ENCODE results near the gene FBH1.
A peak's percentile ranks its signal among the peaks of the same experiment; 100 is the strongest.

The FBH1 gene

DNA sequence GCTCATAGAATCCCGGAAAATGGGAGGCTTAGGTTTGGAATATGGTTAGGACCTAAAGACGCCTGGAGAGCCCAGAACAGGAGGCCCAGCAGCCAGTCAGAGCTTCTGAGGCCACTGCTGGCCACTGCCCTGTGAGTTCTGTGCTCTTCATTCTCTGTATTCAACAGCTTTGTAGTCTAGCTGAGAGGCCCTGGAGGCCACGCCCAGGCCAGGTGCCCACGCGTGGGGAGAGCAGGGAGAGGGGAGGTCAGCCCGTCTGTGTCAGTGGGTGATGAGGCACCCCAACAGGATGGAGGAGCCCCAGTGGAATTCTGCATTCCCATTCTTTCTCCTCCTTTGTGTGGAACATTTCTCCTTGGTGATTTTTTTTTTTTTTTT is 58.2 kb downstream of the FBH1 start:
- TF ChIP-seq, protein P1, sequence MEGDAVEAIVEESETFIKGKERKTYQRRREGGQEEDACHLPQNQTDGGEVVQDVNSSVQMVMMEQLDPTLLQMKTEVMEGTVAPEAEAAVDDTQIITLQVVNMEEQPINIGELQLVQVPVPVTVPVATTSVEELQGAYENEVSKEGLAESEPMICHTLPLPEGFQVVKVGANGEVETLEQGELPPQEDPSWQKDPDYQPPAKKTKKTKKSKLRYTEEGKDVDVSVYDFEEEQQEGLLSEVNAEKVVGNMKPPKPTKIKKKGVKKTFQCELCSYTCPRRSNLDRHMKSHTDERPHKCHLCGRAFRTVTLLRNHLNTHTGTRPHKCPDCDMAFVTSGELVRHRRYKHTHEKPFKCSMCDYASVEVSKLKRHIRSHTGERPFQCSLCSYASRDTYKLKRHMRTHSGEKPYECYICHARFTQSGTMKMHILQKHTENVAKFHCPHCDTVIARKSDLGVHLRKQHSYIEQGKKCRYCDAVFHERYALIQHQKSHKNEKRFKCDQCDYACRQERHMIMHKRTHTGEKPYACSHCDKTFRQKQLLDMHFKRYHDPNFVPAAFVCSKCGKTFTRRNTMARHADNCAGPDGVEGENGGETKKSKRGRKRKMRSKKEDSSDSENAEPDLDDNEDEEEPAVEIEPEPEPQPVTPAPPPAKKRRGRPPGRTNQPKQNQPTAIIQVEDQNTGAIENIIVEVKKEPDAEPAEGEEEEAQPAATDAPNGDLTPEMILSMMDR (IDR thresholded peaks at IDR 0.05; ENCODE audit: extremely low read depth, missing control alignments): no peak
- no peak for DNase-seq (ENCODE audit: low spot score)

- TF ChIP-seq, protein P1 (IDR thresholded peaks at IDR 0.05; ENCODE audit: extremely low read depth, missing control alignments): peak; percentile 14
- DNase-seq (ENCODE audit: low spot score): peak; percentile 42
These were observed 59.1 kb downstream of the FBH1 start for GRCh38 chr10:5949009-5949759.

DNA sequence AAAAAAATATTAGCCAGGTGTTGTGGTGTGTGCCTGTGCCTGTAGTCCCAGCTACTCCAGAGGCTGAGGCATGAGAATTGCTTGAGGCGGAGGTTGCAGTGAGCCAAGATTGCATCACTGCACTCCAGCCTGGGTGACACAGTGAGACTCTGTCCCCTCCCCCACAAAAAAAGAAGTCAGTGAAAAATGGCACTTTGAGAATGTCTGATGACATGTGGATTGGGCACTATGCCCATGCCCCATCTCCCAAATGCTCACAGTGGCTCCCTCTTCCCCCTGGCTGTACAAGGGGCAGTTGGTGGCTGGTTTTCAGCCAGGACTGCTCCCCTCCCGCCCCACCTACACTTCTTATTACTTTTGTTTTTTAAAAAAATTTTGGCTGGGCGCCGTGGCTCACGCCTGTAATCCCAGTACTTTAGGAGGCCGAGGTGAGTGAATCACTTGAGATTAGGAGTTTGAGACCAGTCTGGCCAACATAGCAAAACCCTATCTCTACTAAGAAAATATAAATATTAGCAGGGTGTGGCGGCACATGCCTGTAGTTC is 61.2 kb downstream of the FBH1 start:
- TF ChIP-seq, protein P1 (IDR thresholded peaks at IDR 0.05; ENCODE audit: extremely low read depth, missing control alignments): no peak
- no peak for DNase-seq (ENCODE audit: low spot score)

DNA sequence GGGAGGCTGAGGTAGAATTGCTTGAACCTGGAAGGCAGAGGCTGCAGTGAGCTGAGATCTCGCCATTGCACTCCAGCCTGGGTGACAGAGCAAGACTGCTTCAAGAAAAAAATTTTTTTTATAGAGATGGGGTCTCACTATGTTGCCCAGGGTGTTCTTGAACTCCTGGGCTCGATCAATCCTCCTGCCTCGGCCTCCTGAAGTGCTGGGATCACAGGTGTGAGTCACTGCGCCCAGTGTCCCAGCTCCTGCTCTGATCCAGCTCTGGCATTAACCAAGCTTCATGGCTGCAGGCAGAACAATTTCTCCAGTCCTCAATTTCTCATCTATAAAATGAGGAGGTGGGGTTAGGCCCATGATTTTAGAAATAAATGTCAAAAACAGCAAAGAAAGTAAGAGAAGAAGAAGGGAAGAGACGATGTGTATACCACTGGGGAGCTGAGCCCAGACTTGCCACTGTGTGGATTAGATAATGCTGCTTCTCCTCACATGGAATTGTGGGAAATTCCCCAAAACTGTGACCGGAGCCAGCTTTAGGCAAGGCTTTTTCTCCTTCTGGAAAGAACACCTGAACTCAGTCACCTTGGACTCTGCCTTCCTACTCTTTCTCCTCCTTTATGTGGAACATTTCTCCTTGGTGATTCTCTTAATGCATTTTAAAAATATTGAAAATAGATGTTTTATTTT is 61.8 kb downstream of the FBH1 start:
- TF ChIP-seq, protein P1 (IDR thresholded peaks at IDR 0.05; ENCODE audit: extremely low read depth, missing control alignments): no peak
- DNase-seq (ENCODE audit: low spot score): no peak

GRCh38 chr10:5952731-5953385 is 62.8 kb downstream of the FBH1 start:
- TF ChIP-seq, protein P1 (IDR thresholded peaks at IDR 0.05; ENCODE audit: extremely low read depth, missing control alignments): no peak
- no peak for DNase-seq (ENCODE audit: low spot score)

DNA sequence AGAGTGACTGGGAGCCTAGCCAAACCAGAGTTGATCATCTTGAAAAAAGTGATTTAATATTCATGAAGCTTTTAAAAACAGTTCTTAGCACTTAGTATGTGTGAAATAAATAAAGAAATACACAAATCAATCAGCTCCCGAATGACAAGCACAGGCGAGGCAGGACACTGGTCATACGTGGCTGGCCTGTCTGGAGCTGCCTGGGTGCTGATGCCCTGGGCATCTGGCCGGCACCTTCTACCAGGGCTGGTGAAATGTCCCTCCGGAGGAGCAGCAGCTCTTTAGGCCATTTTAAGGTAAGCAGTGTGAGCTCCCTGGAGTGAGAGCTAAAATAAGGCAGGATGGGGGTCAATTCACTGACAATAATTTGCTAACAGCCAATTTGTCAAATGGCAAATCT is 63.6 kb downstream of the FBH1 start:
- DNase-seq (ENCODE audit: low spot score): no peak
- TF ChIP-seq, protein P1 (IDR thresholded peaks at IDR 0.05; ENCODE audit: extremely low read depth, missing control alignments): no peak

Data from GM20000 (cell line).